ENCODE results near the gene EPB41L3. TPM values are rescaled to one million over a fixed set of nuclear protein-coding genes. Genes with fewer than 3 reads are reported as not detected.
"Not testable (repeated sequence)": the region's sequence is repeated elsewhere in the genome, so short reads cannot be mapped to it uniquely, and the experiment has no call there.

The EPB41L3 gene
- total RNA-seq, 4 donors from 2014 or later = 9.6 to 37.0 (median 13.5) TPM

DNA sequence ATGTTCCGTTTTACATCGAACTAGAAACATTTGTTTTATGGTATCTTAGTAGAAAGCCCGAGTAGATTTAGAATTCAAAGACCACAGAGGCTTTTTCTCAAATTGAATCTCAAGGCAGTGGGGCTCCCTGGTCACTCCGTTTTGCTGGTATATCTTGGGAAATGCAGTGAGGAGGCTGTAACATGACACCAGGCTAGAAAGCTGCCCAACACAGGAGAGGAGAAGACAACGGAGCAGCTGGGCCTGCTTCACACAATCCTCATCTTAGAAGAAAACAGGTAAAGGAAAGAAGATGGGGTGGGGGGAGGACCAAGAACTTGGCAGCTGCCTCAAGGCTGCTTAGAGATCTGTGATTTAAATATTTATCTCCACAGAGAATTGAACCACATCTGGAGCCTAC is 38.3 kb upstream of the EPB41L3 start:
- peaks cover 3% of the 10 kb centered on the region for H3K4me1 ChIP-seq
- H3K4me3 ChIP-seq = no peak overlapping the region
- H3K36me3 ChIP-seq = no peaks in the 10 kb centered on the region
- TF ChIP-seq, protein P1, sequence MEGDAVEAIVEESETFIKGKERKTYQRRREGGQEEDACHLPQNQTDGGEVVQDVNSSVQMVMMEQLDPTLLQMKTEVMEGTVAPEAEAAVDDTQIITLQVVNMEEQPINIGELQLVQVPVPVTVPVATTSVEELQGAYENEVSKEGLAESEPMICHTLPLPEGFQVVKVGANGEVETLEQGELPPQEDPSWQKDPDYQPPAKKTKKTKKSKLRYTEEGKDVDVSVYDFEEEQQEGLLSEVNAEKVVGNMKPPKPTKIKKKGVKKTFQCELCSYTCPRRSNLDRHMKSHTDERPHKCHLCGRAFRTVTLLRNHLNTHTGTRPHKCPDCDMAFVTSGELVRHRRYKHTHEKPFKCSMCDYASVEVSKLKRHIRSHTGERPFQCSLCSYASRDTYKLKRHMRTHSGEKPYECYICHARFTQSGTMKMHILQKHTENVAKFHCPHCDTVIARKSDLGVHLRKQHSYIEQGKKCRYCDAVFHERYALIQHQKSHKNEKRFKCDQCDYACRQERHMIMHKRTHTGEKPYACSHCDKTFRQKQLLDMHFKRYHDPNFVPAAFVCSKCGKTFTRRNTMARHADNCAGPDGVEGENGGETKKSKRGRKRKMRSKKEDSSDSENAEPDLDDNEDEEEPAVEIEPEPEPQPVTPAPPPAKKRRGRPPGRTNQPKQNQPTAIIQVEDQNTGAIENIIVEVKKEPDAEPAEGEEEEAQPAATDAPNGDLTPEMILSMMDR (IDR thresholded peaks at IDR 0.05) = no peak
- TF ChIP-seq EP300 (IDR thresholded peaks at IDR 0.05) (no peak), POLR2A (IDR thresholded peaks at IDR 0.05) (no peak), POLR2AphosphoS5 (IDR thresholded peaks at IDR 0.05) (no peak)
- no peak for DNase-seq (ENCODE audit: low spot score in 2 of 2)
- H3K9me3 ChIP-seq = no peaks in the 10 kb centered on the region
- no peak overlapping the region for H3K27ac ChIP-seq
- 56% methylated on average over 5 of the region's 5 CpGs for WGBS
- no peaks in the 10 kb centered on the region for H3K27me3 ChIP-seq

DNA sequence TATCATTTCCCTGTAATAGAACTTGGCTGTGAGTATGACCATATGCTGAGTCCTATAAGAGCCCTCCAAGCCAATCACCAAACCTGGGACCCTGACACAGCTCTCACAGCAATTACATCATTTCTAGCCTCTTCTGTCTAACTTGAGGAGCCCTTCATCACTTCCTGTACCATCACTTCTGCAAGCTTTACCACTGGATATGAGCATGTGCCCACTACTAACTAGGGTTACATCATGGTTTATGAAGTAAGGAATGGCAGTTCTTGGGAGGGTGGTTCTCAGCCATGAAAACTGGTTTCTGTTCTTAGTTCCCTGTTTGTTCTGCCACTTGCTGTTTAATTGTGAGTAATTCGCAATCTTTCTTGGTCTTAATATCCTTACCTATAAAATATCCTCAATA is 31.0 kb upstream of the EPB41L3 start:
- H3K9me3 ChIP-seq = no peaks in the 10 kb centered on the region
- H3K27me3 ChIP-seq = no peaks in the 10 kb centered on the region
- H3K27ac ChIP-seq = no peak overlapping the region
- peaks cover 5% of the 10 kb centered on the region for H3K4me1 ChIP-seq
- no peaks in the 10 kb centered on the region for H3K36me3 ChIP-seq
- WGBS = 100% methylated on average over 1 of the region's 1 CpG
- TF ChIP-seq, protein P1 (IDR thresholded peaks at IDR 0.05) = no peak
- TF ChIP-seq POLR2AphosphoS5 (IDR thresholded peaks at IDR 0.05) = no peak
- no peak for TF ChIP-seq EP300 (IDR thresholded peaks at IDR 0.05)
- no peak for TF ChIP-seq POLR2A (IDR thresholded peaks at IDR 0.05)
- H3K4me3 ChIP-seq = no peak overlapping the region
- DNase-seq (ENCODE audit: low spot score in 2 of 2) = no peak

DNA sequence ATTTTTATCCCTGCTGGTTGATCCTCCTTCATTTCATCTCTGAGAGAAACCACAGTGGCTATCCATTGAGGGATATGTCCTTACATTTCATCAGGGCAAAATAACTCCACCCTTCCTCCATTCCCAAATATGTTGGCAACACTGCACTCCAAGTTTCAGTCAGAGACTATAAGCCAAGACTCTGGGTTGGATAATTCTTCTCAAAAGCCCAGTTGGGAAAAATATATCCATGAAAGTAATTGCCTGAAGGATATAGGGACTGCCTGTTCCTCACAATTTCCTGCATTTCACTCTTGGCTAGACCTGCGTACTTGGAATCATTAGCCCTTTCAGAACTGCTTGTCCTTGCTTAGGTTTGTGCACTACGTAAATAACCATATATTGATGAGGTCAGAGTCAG is 27.9 kb upstream of the EPB41L3 start:
- 91% methylated on average over 2 of the region's 2 CpGs for WGBS
- no peaks in the 10 kb centered on the region for H3K36me3 ChIP-seq
- no peak for DNase-seq (ENCODE audit: low spot score in 2 of 2)
- TF ChIP-seq POLR2A (IDR thresholded peaks at IDR 0.05) (no peak), EP300 (IDR thresholded peaks at IDR 0.05) (no peak), POLR2AphosphoS5 (IDR thresholded peaks at IDR 0.05) (no peak)
- TF ChIP-seq, protein P1 (IDR thresholded peaks at IDR 0.05) = no peak
- peaks cover 5% of the 10 kb centered on the region for H3K4me1 ChIP-seq
- no peaks in the 10 kb centered on the region for H3K27me3 ChIP-seq
- no peaks in the 10 kb centered on the region for H3K9me3 ChIP-seq
- H3K27ac ChIP-seq = no peak overlapping the region
- no peak overlapping the region for H3K4me3 ChIP-seq

DNA sequence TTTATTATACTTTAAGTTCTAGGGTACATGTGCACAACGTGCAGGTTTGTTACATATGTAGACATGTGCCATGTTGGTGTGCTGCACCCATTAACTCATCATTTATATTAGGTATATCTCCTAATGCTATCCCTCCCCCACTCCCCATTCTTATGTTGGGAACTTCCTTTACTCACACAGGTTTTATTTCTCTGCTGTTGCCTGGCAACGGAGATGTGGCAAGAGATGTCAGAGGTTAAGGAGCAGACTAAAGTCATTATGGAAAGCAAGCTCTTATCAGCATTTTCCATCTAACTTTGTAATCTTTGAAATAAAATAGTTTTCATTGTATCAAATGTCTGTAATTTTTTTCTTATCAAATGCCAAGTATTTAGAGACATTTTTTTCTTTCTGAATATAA is 26.8 kb upstream of the EPB41L3 start:
- H3K36me3 ChIP-seq; H3K4me3 ChIP-seq; H3K27me3 ChIP-seq; H3K9me3 ChIP-seq; DNase-seq (ENCODE audit: low spot score in 2 of 2); H3K4me1 ChIP-seq; H3K27ac ChIP-seq: not testable (repeated sequence)
- WGBS = 44% methylated on average over 2 of the region's 2 CpGs

DNA sequence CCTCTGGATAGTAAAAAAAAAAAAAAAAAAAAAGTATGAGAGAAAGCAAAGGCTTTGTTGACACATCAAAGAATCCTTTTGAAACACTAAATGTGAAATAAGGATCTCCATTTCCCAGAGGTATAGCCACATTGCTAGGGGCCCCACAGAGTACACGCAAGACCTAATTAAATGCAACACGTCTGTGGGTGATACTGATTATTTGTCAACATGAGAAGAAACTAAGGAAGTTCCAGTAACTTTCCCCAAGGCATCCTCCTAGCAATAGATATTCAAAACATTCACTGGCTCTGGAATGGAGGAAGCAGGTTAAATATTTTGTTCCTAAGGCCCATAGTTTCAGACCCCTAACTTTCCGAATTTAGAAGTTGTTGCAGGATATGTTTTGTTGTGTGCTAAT is 24.6 kb upstream of the EPB41L3 start:
- WGBS = 73% methylated on average over 3 of the region's 3 CpGs
- TF ChIP-seq EP300 (IDR thresholded peaks at IDR 0.05) (no peak), POLR2A (IDR thresholded peaks at IDR 0.05) (no peak), POLR2AphosphoS5 (IDR thresholded peaks at IDR 0.05) (no peak)
- TF ChIP-seq, protein P1 (IDR thresholded peaks at IDR 0.05) = no peak
- Histone ChIP-seq H3K4me1 (peaks cover 5% of the 10 kb centered on the region), H3K36me3 (no peaks in the 10 kb centered on the region), H3K9me3 (no peaks in the 10 kb centered on the region), H3K27me3 (no peaks in the 10 kb centered on the region), H3K27ac (no peak overlapping the region), H3K4me3 (no peak overlapping the region)
- no peak for DNase-seq (ENCODE audit: low spot score in 2 of 2)

DNA sequence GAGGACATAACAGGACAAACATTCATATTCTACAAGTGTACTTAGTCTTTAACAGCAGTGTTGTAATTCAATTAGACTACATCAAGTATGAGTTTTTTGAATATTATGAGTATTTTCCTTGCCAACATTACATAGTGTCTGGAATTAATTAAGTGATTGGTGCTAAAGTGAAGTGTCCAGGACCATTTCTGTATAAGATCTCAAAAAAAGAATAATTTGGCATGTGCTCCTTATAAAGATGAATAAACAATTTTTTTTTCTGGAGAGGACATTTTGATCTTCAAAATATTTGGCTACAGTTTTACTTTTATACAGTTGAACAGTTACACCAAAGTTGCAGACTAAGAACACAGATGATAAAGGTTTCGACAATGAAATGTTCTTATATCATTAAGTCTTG is 15.1 kb upstream of the EPB41L3 start:
- H3K36me3 ChIP-seq = no peaks in the 10 kb centered on the region
- H3K9me3 ChIP-seq = no peaks in the 10 kb centered on the region
- no peak for DNase-seq (ENCODE audit: low spot score in 2 of 2)
- H3K4me1 ChIP-seq = no peaks in the 10 kb centered on the region
- H3K27me3 ChIP-seq = no peaks in the 10 kb centered on the region
- 74% methylated on average over 1 of the region's 1 CpG for WGBS
- no peak overlapping the region for H3K4me3 ChIP-seq
- TF ChIP-seq, protein P1 (IDR thresholded peaks at IDR 0.05) = no peak
- TF ChIP-seq POLR2A (IDR thresholded peaks at IDR 0.05) = no peak
- H3K27ac ChIP-seq = no peak overlapping the region

Data from suprapubic skin (tissue), 4 donors.